GM19463 (cell line): ENCODE results near the gene PPP2R2B.

Experiments
- ATAC-seq: cut with Tn5 transposase; IDR thresholded peaks from one replicate; pipeline ENCODE4 v1.9.1; 2021; ENCODE audit warnings: mild to moderate bottlenecking, moderate library complexity; ENCODE audit not compliant: unreplicated experiment

PPP2R2B gene

GRCh38 chr5:146667633-146668272, 210.8 kb downstream of the PPP2R2B start:
- no peak for ATAC-seq

DNA sequence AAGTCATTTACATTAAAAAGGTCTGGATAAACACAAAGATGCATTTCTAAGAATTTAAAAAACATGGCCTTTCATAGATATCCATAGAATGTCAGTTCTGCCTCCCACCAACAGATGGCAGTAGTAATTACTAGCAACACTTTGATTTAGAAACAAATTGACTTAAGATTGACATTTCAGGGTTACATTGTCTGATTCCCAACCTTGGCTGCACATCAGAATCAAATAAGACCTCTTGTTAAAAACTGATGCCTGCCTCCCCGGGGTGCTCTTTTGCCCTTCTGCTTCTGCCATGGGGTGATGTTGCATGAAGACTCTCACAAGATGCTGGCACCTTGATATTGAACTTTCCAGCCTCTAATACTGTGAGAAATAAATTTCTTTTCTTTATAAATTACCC, 216.3 kb downstream of the PPP2R2B start:
- no peak for ATAC-seq

GRCh38 chr5:146660376-146660960, 218.1 kb downstream of the PPP2R2B start:
- ATAC-seq, result no peak

- no peak for ATAC-seq
These were observed 218.6 kb downstream of the PPP2R2B start for GRCh38 chr5:146659961-146660360.

GRCh38 chr5:146656703-146657102, 221.9 kb downstream of the PPP2R2B start:
- no peak for ATAC-seq

GRCh38 chr5:146653560-146653959, 225.0 kb downstream of the PPP2R2B start:
- ATAC-seq, result no peak

DNA sequence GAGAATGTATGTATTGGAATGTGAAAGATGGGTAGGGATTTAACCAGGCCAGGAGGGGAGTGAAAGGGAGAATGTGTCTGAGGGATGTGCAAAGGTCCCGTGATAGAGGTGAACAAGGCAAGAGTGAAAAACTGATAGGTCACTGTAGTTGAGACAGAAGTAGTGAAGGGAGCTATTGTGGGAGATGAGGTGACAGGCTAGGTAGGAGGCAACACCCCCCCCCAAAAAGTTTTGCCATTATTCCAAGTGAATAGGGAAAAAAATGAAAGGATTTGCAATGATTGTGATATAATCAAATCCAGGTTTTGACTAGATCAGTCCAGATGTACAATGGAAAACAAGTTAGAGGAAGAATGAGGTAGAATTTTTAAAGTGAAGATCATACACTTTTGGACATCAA, 226.0 kb downstream of the PPP2R2B start:
- ATAC-seq, result no peak

DNA sequence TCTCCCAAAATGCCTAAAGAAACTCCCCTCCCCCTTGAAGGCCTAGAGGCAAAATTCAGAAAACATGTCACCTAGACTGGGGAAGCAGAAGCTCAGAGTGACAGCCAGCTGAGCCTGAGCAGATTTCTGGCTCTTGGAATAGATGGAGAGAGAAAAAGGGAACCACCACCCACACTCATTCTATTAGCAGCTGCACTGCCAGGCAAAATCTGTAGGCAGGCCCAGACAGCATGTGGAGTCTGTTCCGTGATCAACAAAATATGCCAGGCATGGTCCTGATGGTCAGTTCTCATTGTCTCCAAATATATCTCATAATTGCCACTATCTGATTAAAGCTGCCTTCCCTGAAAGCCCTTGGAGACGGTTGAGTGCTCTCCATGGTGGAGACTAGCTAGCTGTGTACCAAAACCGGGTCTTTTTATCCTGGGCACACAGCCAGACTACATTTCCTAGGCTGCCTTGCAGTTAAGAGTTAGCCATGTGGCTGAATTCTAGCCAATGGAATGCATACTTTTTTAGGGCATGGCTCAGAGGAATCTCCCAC, 230.8 kb downstream of the PPP2R2B start:
- ATAC-seq, result no peak

- ATAC-seq, result no peak
These were observed 232.1 kb downstream of the PPP2R2B start for GRCh38 chr5:146646441-146646840.

GRCh38 chr5:146645342-146645741, 233.2 kb downstream of the PPP2R2B start:
- ATAC-seq, result no peak

DNA sequence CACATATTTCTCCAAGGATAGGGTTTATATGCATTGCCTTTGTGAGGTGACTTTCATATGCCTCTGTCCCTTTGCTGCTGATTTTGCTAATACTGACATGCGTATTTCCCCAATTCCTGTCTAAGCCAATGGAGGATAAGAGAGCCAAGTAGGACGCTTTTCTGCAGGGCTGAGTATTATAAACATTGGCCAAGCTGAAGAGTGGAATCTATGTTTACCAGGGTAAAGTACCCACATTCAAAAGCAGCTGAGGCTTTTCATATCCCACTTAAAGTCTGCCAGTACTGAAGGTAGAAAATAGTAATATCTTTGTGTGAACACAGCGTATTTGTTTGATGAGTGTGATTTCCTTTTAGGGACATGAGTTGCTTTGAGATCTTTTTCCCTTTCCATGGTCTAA, 233.7 kb downstream of the PPP2R2B start:
- no peak for ATAC-seq

DNA sequence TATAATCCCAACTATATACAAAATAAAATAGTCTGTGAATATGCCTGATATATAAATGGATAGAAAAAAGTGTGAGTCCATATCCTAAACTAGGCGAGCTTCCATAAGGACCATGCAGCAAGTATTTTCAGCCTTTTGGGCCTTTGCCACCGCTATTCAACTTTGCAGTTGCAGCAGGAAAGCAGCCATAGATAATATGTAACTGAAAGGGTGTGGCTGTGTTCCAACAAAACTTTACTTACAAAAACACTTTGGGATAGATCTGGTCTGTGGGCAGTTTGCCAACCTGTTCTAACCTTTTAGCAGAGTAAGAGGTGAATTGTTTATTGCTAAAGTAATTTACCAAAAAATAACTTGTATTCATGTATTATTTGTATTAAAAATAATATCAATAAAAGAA, 234.8 kb downstream of the PPP2R2B start:
- no peak for ATAC-seq

GRCh38 chr5:146642410-146642809, 236.1 kb downstream of the PPP2R2B start:
- no peak for ATAC-seq

DNA sequence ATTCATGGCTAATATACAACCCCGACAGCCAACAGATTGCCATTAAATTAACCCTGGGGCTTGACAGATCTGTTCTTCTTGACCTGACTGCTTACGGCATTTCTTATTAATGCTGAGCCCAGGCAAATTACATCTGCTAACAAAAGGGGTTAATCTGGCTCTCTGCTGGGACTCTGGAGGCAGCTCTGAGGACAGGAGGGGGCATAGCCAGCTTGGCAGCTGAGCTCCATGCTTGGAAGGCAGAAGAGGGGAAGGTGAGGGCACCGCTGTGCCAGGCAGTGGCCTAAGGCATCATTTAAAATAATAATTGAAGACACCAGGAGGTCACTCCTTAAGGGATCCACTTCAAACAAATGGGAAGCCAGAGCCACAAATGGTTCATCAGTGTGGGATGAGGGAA, 236.6 kb downstream of the PPP2R2B start:
- no peak for ATAC-seq

GRCh38 chr5:146640285-146640896, 238.2 kb downstream of the PPP2R2B start:
- no peak for ATAC-seq

- ATAC-seq, result no peak
These were observed 243.1 kb downstream of the PPP2R2B start for GRCh38 chr5:146635443-146635842.

DNA sequence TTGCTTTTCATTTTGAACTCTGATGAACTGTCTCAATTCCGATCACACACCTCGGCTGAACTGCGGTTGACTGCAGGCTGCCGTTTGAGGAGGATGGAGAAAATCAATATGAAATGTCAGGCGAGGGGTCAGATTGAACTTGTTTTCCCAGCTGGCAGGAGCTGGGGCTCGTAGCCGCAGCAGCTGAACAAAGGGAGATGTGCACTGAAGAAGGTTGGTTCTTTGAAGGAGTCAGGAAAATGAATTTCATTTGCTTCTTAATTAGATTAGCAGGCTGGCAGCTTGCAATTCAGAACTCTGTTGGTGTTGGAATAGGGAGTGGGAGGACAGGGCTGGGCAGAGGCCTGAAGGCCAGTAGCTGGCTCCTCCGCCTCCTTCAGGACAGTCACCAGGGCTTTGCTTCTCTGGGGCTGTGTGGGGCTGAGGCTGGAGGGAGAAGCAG, 245.2 kb downstream of the PPP2R2B start:
- no peak for ATAC-seq

DNA sequence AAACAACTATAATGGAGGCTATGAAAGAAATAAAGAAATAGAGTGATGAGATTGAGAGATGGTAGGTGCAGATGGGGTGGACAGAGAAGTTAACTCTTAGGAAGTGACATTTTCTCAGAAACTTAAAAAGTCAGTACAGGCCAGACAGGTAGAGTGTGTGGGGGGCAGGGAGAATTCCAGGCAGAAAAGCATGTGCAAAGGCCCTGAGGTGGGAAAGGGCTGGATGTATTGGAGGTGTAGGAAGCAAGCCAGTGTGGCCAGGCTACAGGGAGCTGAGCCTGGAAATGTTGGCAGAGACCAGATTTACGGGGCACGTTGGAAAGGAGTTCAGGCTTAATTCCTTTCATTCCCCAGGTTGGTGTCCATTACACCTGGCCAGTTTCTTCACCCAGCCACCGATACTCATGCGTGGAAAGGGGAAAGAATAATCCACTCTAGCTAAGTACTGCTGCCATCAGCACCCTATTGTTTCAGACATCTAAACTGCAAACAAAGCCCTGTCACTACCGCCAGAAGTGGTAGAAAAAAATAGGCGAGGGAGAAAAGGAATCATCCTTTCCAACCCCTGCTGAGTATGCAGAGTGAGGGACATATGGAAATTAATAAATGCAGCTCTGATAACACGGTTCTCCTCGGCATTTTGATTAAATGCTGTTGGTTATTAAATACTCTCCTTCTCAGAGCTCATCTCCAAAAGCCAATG, 245.8 kb downstream of the PPP2R2B start:
- no peak for ATAC-seq

- ATAC-seq, result no peak
These were observed 248.1 kb downstream of the PPP2R2B start for GRCh38 chr5:146630472-146630871.

- no peak for ATAC-seq
These were observed 249.6 kb downstream of the PPP2R2B start for GRCh38 chr5:146628950-146629349.

DNA sequence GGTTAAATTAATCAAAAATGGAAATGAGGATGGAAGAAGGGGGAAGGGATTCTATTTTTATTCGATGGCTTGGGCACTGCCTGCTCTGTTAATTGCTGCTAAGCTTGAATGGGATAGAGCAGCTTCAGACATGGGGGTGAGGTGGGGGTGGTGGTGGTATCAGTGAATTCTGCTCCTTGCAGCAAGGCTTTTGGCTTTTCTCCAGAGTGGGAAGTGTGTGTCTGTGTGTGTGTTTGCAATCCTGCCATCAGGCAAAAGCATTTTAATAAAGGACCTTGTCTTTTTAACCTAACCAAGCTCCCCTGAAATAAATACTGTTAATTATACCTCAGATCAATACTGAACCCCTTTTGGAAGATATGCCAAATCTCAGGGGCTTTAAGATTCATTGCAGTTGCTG, 251.6 kb downstream of the PPP2R2B start:
- no peak for ATAC-seq

- ATAC-seq, result no peak
These were observed 254.4 kb downstream of the PPP2R2B start for GRCh38 chr5:146624179-146624578.
